HG02981 (cell line): ENCODE data around the gene CLCN7.

Experiments
- ATAC-seq: cut with Tn5 transposase; IDR thresholded peaks from one replicate; pipeline ENCODE4 v1.9.1; 2021; ENCODE audit warnings: mild to moderate bottlenecking, moderate library complexity; ENCODE audit not compliant: unreplicated experiment

The CLCN7 gene

DNA sequence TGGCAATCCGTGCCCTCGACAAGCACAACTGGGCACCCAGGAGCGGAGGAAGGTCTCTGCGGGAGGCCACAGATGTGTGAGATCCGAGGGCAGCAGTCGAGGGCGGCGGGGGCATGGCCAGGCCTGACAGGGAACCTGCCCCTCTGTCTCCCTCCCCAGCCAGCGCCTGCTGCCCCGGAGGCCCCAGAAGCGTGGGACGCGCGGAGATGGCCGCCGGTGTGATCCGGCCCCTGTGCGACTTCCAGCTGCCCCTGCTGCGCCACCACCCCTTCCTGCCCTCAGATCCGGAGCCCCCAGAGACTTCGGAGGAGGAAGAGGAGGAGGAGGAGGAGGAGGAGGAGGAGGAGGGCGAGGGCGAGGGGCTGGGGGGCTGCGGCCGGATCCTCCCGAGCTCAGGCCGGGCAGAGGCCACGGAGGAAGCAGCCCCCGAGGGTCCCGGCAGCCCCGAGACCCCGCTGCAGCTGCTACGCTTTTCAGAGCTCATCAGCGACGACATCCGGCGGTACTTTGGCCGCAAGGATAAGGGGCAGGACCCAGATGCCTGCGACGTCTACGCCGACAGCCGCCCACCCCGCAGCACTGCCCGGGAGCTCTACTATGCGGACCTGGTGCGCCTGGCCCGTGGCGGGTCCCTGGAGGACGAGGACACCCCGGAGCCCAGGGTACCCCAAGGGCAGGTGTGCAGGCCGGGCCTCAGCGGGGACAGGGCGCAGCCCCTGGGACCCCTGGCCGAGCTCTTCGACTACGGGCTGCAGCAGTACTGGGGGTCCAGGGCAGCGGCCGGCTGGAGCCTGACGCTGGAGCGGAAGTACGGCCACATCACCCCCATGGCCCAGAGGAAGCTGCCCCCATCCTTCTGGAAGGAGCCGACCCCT lies 42.2 kb downstream of the CLCN7 start:
- no peak for ATAC-seq

DNA sequence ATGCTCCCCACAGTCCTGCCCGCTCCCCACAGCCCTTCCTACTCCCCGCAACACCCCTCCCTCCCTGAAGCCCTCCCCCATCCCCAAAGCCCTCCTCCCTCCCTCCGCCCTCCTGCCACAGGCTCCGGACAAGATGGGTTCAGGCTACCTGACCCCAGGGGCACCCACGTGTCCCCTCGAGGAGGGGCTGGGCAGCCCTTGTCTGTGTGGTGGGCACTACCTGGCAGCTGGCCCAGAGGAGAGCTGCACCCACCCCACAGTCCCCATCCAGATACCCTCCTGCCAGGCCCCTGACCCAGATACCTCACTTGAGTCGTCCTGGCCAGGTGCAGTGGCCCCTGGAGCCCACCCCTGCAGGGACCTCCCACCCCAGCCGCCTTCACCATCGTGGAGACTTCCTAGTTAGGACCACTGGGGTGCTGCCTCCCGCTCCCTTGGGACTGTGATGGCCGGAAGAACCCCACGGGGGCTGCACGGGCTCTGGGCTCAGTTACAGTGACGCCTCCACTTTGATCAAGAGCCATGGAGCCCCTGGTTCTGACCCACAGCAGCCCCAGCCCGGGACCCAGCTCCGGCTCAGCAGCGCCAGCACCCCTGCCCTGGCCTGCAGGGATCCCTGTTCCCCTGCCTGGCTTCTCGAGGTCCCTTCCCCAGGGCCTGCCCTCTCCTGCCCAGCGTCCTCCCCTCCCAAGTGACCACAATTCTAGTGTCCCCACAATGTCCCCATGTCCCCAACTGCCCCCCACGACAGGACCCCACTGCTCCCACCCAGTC lies 43.1 kb downstream of the CLCN7 start:
- ATAC-seq = no peak

DNA sequence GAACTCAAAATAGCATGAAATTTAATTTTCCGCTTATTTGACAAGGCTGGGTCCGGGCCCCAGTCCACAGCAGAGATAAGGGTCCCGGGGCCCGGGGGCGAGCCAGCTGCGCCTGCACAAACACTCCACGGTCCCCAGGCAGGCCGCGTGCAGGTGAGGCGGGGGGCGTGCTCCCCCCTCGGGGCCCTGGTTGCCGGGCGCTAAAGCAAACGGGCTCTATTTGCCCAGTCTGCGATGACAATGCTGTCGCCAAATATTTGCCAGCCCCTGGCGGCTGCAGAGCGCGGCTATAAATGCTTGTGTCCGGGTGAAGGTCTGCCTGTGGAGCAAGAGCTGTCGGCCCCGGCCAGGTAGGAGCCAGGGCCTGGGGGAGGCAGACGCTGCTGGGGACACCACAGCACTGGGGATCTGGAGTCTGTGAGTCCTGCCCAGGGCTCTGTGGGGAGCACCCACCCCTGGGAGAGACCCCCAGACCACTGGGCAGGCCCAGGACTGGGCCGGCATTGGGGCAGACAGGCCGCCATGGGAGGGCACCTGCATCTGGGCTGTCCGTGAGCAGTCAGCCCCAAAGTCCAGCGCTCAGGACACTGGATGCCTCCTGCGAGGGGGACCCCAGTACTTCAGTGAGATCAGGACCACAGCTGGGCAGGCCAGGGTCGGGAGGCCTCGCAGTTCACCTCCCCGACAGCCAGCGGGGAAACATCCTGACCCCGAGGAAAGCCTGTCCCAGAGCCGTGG lies 43.9 kb downstream of the CLCN7 start, which contains the start of gene PERCC1:
Gene PERCC1, plus strand, starts transcription at position 320 of the 738 bp plus-strand sequence. CDS start 1,516 bp downstream, outside the sequence.
- no peak for ATAC-seq

DNA sequence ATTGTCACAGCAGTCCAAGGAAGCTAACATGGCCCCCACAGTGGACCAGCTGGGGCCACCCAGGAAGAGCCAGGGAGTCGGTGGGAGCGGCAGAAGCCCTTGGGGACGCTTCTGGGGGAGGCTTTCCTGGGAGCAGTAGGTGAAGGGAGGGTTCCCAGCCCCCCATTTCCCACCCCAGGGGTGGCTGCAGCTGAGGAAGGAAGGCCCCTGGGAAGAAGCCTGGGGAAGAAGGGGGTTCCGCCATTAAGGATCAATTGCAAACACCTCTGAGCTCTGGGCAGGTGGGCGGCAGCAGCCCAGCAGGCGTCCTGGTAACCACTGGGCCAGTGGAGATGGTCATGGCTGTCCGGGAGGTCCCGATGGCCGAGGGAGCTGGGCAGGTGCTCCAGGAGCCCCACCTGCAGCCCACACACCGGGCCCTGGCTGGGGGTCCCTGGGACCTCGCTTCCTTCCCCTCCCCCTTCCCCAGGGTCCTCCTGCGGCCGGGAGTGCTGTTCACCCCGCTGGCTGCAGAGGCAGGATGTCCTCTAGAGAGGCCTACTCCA lies 44.5 kb downstream of the CLCN7 start:
- no peak for ATAC-seq

DNA sequence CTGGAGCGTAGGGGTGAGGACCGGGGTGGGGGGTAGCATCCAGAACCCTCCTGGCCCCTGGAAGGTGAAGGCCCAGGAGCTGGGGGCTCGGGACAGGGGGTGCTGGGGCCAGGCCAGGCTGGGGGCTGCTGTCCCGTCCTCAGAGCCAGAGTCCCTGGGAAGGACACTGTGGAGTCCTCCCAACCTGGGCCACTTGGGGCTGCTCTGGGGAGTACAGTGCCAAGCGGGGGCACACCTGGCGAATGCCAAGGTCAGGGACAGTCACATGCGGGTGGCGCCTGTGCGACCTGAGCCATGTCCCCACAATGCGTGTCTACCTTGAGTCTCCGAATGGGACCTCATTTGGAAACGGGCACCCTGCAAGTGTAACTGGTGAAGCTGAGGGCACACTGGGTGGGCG lies 45.2 kb downstream of the CLCN7 start:
- no peak for ATAC-seq

DNA sequence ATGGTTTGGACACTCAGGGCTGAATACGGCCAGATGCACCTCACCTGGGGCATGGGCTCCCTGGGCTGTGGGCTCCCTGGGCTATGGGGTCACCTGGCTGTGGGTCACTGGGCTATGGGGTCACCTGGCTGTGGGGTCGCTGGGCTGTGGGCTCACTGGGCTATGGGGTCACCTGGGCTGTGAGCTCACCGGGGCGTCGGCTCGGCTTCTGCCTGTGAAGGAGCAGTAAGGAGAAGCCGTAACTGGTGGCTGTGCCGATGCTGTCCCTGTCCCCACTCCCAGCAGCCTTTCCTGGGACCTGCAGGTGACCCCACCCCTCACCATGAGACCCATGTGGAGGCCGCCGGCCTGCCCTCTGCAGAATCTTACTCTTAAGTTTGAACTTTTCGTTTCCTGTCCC lies 45.8 kb downstream of the CLCN7 start:
- no peak for ATAC-seq

DNA sequence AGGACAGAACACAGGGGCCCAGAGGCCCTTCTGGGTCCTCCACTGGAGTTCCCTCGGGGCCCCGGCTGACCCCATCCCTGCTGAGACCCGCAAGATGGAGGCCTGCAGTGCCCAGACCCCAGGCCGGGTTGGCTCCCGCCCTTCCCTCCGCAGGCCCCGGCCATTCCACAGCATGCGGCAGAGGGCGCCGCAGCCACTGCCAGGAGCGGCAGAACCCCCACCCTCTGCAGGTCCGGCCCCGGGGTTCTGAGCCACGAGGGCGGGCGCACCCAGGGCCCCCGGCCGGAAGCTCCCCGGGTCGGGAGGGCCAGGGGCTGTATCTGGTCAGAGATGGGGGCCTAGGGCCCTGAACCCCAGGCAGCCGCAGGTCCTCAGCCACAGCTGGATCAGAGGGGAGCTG lies 46.3 kb downstream of the CLCN7 start:
- ATAC-seq = no peak

DNA sequence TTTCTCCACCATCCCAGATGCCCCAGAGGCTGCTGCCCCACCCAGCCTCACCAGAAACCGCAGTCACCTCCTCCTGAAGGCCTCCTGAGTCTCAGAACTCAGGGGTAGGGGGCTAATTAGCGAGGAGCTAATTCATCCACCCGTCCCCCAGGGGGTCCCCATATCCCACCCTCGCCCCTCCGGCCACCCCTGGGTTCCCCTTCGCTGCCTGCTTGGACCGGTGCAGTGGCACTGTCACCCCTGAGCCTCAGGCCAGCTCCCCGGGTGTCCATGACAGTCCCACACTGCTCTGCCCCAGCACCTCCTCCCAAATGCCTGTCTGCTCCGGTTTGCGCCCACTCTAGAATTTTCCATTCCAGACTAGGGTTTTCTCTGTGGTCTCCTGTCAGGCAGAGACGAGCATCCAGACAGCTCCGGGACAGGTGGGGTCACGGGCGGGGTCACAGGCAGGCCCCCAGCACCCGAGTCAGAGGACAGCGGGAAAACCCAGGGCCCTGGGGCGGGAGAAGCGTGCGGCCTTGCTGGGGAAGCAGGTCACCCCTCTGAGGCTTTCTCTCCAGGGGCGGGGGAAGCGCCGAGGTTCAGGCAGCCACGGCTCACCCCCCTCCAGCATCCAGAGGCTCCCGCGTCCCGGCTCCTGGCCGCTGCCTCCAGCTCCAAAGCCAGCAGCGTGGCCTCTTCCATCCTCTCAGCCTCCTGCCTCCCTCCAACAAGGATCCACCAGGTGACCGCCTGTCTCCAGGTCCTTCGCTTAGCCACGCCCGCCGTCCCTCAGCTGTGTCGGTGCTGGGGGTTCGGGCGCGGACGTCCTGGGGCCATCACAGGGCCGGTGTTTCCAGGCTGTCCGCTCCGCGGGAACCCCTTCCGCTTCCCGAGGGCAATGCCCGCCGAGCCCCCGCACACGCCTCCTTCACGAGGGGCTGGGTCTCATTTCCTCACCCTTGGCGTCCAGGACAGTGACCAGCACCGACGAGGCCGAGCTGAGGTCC lies 47.1 kb downstream of the CLCN7 start:
- ATAC-seq = no peak

DNA sequence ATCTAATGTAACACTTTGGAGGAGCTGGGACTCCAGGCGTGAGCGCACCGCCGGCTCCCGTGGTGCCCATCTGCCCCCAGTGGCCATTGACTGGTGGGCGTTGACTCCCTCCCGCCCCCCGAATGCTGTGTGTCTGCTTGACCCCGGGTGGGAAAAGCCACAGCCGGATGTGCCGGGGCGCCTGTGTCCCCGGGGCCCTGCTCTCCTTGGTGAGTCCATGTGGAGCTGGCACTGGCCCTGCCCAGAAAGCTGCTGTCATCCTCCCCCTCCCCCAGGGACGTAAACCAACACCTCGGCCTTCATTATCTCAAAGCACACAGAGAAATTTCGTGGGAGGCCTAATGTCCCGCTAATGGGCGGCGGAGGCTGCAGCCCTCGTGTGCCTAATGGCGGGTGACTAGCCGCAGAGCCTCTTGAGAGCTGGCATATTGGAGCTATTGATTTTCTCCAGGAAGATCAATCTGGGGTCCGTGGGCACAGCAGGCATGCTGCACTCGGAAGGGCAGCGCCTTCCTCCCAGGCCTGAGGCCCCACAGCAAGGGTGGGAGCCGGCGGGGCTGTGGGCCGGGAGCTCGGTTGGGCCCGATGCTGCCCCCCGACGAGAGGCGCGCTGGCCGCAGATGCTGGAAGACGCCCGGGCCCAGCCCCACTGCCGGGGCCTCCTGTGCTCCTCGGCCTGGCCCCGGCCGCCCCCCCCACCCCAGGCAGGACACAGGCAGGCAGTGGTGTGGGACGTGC lies 47.9 kb downstream of the CLCN7 start:
- ATAC-seq = no peak

DNA sequence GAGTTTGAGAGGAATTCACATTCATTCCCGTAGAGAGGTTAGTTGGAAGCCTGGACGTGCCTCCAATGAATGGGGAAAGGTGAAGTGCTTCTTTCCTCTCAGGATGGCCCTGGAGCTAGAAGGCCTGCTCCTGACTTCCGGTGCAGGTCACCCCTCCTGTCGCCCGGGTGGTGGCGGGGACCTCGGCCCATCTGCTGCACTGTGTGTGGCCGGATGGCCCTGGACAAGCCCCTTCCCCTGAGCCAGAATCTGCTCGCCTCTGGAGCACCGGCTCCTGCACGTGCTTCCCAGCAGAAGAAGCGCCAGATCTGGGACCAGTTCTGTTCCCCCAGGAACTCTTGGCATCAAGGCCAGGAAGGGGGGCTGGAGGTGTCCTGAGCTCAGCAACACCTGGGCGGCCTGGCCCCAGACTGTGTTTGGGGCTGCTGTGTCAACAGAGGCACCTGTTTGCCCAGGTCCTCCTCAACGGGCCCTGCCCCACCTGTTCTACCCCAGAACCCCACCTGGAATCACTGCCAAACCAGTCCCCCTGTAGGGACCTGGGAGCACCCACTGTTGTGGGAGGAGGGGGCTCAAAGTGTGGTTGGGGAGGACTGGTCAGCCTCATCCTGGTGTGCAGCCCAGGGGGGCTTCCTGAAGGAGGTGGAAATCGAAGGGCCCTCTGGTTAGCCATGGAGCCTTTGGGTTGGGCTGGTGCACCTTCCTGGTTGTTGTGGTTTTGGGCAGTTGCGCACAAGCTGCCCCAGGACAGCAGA lies 49.0 kb downstream of the CLCN7 start:
- no peak for ATAC-seq

DNA sequence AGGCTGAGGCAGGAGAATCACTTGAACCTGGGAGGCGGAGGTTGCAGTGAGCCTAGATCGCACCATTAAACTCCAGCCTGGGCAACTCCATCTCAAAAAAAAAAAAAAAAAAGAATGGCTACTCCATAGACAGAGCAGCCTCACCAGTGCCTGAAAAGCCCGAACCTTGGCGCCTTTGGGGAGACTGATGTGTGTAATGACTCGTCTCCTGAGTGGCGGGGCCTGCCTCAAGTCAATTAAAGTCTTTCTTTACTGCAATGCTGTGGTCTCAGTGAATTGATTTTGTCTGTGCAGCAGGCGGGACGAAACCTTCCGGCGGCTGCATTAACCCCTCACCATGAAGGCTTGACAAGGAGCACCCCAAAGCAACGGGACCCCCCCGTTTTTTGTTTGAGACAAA lies 50.8 kb downstream of the CLCN7 start:
- ATAC-seq = no peak

DNA sequence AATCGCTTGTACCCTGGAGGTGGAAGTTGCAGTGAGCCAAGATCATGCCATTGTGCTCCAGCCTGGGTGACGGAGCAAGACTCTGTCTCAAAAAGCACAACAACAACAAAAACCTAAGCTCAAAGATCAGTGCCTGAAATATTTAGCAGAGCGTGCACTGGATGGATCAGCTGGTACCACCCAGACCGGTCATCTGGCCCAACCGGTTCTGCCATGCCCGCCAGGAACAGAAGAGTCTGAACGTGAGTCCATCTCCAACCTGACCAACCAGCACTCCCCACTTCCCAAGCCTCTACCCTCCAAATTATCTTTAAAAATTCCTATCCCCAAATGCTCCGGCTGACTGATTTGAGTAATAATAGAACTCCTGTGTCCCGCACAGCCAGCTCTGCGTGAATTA lies 52.8 kb downstream of the CLCN7 start:
- ATAC-seq = no peak

DNA sequence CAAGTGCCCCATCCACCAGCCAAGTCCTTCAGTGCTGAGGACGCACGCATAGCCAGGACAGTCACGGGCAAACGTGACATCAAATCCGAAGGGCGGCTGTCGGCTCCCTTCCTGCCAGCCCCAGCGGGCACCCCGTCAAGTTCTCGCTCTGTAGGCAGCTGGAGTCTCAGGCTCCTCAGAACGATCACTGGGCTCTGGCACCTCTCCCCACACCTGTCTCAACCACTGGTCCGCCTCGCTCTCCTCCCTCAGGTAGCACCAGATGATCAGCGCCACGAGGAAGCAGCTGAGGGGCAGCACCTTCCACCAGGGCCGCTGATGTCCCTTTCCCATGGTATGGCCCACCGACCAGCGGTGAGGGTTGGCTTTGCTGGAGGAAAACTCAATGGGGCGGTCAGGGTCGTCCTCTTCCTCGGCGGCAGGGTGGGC lies 54.7 kb downstream of the CLCN7 start:
- no peak for ATAC-seq

DNA sequence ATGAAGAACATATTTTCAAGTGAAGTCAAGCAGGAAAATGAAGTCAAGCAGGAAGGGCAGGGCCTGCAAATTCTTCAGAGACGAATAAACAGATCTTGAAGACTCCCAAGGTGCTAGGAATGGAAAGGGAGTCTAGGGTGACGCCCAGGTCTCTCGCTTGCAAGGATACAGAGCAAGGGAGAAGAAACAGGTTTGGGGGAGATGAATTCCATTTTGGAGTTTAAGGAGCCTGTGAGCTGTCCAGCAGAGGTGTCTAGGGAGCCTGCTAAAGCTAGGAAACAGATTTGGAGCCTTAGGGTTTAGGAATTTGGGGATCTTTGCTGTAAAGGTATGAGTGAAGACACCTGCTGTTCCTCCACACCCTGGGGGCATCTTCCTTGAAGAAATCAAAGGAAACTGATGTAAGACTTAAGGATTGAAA lies 58.3 kb downstream of the CLCN7 start:
- no peak for ATAC-seq

DNA sequence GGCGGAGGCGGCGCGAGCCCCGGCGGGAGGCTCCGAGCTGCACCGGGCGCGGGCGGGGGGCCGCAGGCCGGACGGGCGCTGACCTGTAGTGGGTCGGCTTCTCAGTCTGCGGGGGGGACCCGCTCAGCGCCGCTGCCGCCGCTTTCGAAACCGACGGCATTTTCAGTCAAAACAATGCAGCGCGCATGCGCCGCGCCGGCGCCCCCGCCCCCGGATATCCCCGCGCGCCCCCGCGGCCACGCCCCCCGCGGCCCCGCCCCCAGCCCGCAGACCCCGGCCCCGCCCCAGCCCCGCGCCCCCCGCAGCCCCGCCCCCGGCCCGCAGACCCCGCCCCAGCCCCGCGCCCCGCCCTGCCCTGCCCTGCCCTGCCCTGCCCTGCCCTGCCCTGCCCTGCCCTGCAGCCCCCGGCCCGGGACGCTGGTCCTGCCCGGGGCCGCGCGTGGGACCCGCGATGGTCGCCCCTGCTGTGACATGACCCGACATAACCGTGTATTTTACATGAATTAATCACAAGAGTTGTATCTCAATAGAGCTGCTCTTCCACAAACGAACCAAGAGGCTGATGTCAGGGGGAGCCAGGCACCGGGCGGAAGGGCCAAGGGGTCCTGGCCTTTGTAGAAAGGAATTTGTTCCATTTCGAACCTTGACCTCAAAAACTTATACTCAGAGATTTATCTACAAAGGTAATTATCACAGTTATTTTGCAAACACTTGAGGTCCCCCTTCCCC lies 60.1 kb downstream of the CLCN7 start, which contains the start of gene UNKL:
Gene UNKL, minus strand, starts transcription at position 173 of the 729 bp plus-strand sequence. Its CDS starts 13 bp downstream, at position 160.
- no peak for ATAC-seq

DNA sequence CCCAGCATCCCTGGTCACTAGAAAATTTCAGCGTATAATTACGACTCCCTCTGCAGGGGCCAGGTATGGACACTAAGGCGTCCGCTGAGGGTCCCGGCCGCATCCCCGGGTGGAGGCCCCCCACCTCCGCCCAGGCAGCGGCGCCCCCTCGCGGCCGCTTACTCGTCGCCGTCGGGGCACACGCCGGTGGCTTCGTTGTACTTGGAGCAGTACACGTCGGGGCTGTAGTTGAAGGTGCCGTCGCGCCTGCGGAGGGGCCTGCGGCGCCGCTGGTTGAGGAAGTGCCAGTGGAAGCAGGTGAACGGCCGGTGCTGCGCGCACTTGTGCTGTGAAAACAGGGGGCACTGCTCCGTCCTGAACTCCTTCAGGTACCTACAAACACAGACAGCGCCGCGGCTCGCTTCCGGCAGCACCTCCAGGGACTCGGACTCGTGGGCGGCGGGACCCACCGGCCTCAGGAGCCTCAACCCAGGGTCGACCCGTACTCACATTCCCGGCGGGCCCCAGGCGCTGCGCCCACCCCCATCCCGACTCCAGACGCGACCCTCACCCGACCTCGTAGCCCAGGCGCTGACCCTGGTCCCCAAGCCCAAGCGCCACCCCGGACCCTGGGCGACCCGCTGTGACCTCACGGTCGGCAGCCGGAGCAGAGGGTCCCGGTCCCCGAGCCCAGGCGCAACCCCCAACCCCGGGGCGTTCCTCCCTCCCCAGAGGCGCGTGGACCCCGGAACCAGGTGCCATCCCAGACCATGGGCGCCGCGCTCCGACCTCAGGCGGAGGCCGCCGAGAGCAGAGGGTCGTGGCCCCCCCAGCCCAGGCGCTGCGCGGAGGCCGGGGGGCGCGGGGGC lies 60.9 kb downstream of the CLCN7 start:
- no peak for ATAC-seq

DNA sequence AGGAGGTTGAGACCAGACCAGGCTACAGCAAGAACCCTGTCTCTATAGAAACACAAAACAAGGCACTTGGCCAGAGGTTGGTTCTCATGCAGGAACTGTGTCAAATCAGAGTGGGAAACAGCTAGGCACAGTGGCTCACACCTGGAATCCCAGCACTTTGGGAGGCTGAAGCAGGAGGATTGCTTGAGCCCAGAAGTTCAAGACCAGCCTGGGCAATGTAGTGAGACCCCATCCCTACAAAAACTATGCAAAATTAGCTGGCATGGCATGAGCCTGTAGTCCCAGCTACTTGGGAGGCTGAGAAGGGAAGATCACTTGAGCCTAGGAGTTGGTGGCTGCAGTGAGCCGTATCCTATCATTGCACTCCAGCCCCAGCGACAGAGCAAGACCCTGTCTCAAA lies 62.0 kb downstream of the CLCN7 start:
- no peak for ATAC-seq
